Measurements from ENCODE around the gene AP4M1.

- TF ChIP-seq, protein P1, sequence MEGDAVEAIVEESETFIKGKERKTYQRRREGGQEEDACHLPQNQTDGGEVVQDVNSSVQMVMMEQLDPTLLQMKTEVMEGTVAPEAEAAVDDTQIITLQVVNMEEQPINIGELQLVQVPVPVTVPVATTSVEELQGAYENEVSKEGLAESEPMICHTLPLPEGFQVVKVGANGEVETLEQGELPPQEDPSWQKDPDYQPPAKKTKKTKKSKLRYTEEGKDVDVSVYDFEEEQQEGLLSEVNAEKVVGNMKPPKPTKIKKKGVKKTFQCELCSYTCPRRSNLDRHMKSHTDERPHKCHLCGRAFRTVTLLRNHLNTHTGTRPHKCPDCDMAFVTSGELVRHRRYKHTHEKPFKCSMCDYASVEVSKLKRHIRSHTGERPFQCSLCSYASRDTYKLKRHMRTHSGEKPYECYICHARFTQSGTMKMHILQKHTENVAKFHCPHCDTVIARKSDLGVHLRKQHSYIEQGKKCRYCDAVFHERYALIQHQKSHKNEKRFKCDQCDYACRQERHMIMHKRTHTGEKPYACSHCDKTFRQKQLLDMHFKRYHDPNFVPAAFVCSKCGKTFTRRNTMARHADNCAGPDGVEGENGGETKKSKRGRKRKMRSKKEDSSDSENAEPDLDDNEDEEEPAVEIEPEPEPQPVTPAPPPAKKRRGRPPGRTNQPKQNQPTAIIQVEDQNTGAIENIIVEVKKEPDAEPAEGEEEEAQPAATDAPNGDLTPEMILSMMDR (tag by site-specific recombination; IDR thresholded peaks at IDR 0.05): no peak
- TF ChIP-seq ZNF785 (tag by site-specific recombination; IDR thresholded peaks at IDR 0.05) (no peak), REST (tag by site-specific recombination; IDR thresholded peaks at IDR 0.05) (no peak; the same call in 1 of the 2 replicates), PBX3 (CRISPR knock-in tag; IDR thresholded peaks at IDR 0.05) (peak; percentile 91; the same call in 1 of the 2 replicates), ZNF138 (tag by site-specific recombination; IDR thresholded peaks at IDR 0.05; ENCODE audit: borderline replicate concordance) (no peak)
- TF ChIP-seq, protein P2, sequence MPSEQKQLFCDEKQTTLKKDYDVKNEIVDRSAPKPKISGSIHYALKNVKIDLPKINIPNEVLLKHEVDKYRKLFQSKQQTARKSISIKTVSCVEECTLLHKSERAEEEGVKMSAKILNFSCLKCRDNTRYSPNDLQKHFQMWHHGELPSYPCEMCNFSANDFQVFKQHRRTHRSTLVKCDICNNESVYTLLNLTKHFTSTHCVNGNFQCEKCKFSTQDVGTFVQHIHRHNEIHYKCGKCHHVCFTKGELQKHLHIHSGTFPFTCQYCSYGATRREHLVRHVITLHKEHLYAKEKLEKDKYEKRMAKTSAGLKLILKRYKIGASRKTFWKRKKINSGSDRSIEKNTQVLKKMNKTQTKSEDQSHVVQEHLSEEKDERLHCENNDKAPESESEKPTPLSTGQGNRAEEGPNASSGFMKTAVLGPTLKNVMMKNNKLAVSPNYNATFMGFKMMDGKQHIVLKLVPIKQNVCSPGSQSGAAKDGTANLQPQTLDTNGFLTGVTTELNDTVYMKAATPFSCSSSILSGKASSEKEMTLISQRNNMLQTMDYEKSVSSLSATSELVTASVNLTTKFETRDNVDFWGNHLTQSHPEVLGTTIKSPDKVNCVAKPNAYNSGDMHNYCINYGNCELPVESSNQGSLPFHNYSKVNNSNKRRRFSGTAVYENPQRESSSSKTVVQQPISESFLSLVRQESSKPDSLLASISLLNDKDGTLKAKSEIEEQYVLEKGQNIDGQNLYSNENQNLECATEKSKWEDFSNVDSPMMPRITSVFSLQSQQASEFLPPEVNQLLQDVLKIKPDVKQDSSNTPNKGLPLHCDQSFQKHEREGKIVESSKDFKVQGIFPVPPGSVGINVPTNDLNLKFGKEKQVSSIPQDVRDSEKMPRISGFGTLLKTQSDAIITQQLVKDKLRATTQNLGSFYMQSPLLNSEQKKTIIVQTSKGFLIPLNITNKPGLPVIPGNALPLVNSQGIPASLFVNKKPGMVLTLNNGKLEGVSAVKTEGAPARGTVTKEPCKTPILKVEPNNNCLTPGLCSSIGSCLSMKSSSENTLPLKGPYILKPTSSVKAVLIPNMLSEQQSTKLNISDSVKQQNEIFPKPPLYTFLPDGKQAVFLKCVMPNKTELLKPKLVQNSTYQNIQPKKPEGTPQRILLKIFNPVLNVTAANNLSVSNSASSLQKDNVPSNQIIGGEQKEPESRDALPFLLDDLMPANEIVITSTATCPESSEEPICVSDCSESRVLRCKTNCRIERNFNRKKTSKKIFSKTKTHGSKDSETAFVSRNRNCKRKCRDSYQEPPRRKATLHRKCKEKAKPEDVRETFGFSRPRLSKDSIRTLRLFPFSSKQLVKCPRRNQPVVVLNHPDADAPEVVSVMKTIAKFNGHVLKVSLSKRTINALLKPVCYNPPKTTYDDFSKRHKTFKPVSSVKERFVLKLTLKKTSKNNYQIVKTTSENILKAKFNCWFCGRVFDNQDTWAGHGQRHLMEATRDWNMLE (tag by site-specific recombination; conservative IDR thresholded peaks at IDR 0.05; ENCODE audit: low read depth): peak; percentile 20; the same call in 1 of the 2 replicates
Measured at GRCh38 chr7:100088621-100089457, 12.6 kb upstream of the AP4M1 start, which contains the start of gene COPS6.
